ENCODE measurements around the gene TTC9C.

TTC9C gene

DNA sequence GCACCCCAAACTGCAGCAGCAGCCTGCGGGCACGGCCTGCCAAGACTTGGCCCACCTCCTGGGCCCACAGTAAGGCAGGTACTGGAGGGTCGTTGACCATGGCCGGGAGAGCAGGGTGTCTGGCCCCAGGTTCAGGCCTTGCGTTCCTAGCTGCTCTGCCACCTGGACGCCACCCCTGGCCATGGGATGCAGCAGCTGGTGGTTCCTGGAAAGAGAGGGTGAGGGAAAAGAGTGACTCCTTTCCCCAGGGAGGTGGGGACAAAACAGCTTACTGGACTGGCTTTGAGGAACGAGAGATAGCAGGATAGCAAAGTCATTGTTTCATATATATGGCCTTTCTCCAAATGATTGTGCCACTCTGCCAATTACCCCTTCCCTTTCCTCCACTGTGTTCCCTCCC is 22.9 kb upstream of the TTC9C start:
- H3K4me1 ChIP-seq (ENCODE audit: control insufficient read depth, low read length) = peaks cover 46% of the 10 kb centered on the region
- H3K27ac ChIP-seq (ENCODE audit: low read depth, low read length) = no peak overlapping the region
- no peaks in the 10 kb centered on the region for H3K9me2 ChIP-seq (replicated peaks; ENCODE audit: control insufficient read depth, low read length)

DNA sequence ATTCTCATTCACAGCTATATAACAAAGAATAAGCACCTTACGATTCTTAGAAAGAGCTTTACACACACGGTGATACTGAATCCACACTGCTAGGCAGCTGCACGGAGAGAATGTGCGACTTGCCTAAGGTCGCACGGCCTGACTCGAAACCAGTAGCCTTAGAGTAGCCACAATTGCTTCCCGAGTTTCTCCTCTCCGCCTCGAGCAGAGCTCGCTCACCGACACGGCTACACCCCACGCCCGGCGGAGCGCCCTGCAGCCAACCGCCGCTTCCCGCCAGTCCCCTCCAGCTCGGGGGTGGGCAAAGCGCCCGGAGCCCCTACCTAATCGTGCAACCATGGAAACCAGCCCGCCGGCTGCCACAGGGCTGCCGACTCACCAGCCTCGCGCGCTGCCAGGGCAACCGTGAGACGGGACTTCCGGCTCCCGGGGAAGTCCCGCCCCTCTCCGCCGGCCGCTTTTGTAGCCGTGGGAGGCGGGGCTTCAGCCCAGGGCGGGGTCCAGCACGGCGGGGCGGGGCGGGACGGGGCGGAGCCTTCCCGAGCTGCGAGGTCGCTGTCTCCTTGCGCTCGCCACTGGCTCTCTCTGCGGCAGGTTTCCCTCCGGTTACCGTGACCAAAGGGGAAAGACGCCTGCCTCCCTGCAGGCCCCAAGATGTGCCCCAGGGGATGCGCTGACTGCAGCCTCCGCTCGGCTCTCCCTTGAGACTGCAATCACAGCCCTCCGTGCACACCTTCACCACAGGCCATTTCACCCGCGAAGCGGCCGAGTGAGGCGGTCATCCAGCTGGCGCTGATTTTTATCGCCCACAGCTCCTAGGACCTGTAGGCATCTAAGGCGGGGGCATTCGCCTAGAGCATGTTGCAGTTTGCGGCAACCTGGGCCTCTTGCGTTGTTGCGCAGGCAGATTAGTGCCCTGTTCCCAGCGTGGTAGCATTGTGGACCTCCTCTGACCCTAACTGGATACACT is 22.1 kb upstream of the TTC9C start:
- no peaks in the 10 kb centered on the region for H3K9me2 ChIP-seq (replicated peaks; ENCODE audit: control insufficient read depth, low read length)
- H3F3A ChIP-seq (ENCODE audit: control insufficient read depth, insufficient read depth) = peaks cover 20% of the 10 kb centered on the region
- H3K36me3 ChIP-seq (ENCODE audit: control insufficient read depth, low read length) = peaks cover 46% of the 10 kb centered on the region
- peak overlapping the region; percentile 92 for H3K4me3 ChIP-seq (ENCODE audit: low read length)
- TF ChIP-seq, protein P1, sequence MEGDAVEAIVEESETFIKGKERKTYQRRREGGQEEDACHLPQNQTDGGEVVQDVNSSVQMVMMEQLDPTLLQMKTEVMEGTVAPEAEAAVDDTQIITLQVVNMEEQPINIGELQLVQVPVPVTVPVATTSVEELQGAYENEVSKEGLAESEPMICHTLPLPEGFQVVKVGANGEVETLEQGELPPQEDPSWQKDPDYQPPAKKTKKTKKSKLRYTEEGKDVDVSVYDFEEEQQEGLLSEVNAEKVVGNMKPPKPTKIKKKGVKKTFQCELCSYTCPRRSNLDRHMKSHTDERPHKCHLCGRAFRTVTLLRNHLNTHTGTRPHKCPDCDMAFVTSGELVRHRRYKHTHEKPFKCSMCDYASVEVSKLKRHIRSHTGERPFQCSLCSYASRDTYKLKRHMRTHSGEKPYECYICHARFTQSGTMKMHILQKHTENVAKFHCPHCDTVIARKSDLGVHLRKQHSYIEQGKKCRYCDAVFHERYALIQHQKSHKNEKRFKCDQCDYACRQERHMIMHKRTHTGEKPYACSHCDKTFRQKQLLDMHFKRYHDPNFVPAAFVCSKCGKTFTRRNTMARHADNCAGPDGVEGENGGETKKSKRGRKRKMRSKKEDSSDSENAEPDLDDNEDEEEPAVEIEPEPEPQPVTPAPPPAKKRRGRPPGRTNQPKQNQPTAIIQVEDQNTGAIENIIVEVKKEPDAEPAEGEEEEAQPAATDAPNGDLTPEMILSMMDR (IDR thresholded peaks at IDR 0.05; ENCODE audit: low read depth, low read length, poor library complexity, severe bottlenecking) = no peak
- no peak for TF ChIP-seq EZH2phosphoT487 (IDR thresholded peaks at IDR 0.05; ENCODE audit: borderline replicate concordance, low read length)
- peaks cover 49% of the 10 kb centered on the region for H3K4me1 ChIP-seq (ENCODE audit: control insufficient read depth, low read length)
- H3K79me2 ChIP-seq (ENCODE audit: control insufficient read depth, low read length) = peaks cover 18% of the 10 kb centered on the region
- H3K27ac ChIP-seq (ENCODE audit: low read depth, low read length) = no peak overlapping the region
- H3K4me2 ChIP-seq (ENCODE audit: low read length) = peak overlapping the region; percentile 94
- no peaks in the 10 kb centered on the region for H3K9me3 ChIP-seq (ENCODE audit: control insufficient read depth, insufficient read depth, low read length)
- no peaks in the 10 kb centered on the region for H4K20me1 ChIP-seq (ENCODE audit: control insufficient read depth, insufficient read depth, low read depth, low read length)
- no peaks in the 10 kb centered on the region for H3K27me3 ChIP-seq (ENCODE audit: control insufficient read depth, low read length)

More for the DNA sequence above, 22.9 kb upstream of the TTC9C start:
- peaks cover 13% of the 10 kb centered on the region for H3F3A ChIP-seq (ENCODE audit: control insufficient read depth, insufficient read depth)
- peaks cover 44% of the 10 kb centered on the region for H3K36me3 ChIP-seq (ENCODE audit: control insufficient read depth, low read length)
- TF ChIP-seq, protein P1 (IDR thresholded peaks at IDR 0.05; ENCODE audit: low read depth, low read length, poor library complexity, severe bottlenecking) = no peak
- no peak for TF ChIP-seq EZH2phosphoT487 (IDR thresholded peaks at IDR 0.05; ENCODE audit: borderline replicate concordance, low read length)
- H3K9me3 ChIP-seq (ENCODE audit: control insufficient read depth, insufficient read depth, low read length) = no peaks in the 10 kb centered on the region
- peak overlapping the region; percentile 94 for H3K4me2 ChIP-seq (ENCODE audit: low read length)
- peaks cover 18% of the 10 kb centered on the region for H3K79me2 ChIP-seq (ENCODE audit: control insufficient read depth, low read length)
- peak overlapping the region; percentile 92 for H3K4me3 ChIP-seq (ENCODE audit: low read length)
- H4K20me1 ChIP-seq (ENCODE audit: control insufficient read depth, insufficient read depth, low read depth, low read length) = no peaks in the 10 kb centered on the region
- no peaks in the 10 kb centered on the region for H3K27me3 ChIP-seq (ENCODE audit: control insufficient read depth, low read length)

DNA sequence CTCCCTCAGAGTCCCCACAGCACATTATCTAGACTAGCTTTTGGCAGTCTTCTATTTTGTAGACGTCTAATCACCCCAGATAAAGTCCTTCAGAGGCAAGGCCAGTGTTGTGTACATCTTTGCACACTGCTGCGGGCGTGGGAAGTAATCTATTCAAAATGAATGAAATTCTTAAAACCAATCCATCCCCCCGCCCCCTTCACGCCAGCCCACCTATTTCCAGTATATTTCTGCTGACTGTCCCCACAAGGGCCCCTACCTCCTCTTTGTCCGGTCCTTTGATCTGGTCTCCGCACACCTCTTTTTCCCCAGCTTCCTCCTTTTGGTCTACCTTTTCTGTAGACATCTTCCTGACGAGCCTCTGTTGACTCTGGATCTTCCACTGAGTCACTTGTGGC is 21.4 kb upstream of the TTC9C start:
- TF ChIP-seq EZH2phosphoT487 (IDR thresholded peaks at IDR 0.05; ENCODE audit: borderline replicate concordance, low read length) = no peak
- TF ChIP-seq, protein P1 (IDR thresholded peaks at IDR 0.05; ENCODE audit: low read depth, low read length, poor library complexity, severe bottlenecking) = no peak
- H3K4me2 ChIP-seq (ENCODE audit: low read length) = peak overlapping the region; percentile 94
- no peaks in the 10 kb centered on the region for H3K9me2 ChIP-seq (replicated peaks; ENCODE audit: control insufficient read depth, low read length)
- H3K79me2 ChIP-seq (ENCODE audit: control insufficient read depth, low read length) = peaks cover 18% of the 10 kb centered on the region
- H4K20me1 ChIP-seq (ENCODE audit: control insufficient read depth, insufficient read depth, low read depth, low read length) = no peaks in the 10 kb centered on the region
- H3K9me3 ChIP-seq (ENCODE audit: control insufficient read depth, insufficient read depth, low read length) = no peaks in the 10 kb centered on the region
- no peaks in the 10 kb centered on the region for H3K27me3 ChIP-seq (ENCODE audit: control insufficient read depth, low read length)
- H3K4me1 ChIP-seq (ENCODE audit: control insufficient read depth, low read length) = peaks cover 49% of the 10 kb centered on the region
- no peak overlapping the region for H3K27ac ChIP-seq (ENCODE audit: low read depth, low read length)
- H3K4me3 ChIP-seq (ENCODE audit: low read length) = peak overlapping the region; percentile 92
- peaks cover 49% of the 10 kb centered on the region for H3K36me3 ChIP-seq (ENCODE audit: control insufficient read depth, low read length)
- H3F3A ChIP-seq (ENCODE audit: control insufficient read depth, insufficient read depth) = peaks cover 26% of the 10 kb centered on the region
